Measurements from ENCODE around the gene ZNF576.
A peak's percentile ranks its signal among the peaks of the same experiment; 100 is the strongest.

The ZNF576 gene

DNA sequence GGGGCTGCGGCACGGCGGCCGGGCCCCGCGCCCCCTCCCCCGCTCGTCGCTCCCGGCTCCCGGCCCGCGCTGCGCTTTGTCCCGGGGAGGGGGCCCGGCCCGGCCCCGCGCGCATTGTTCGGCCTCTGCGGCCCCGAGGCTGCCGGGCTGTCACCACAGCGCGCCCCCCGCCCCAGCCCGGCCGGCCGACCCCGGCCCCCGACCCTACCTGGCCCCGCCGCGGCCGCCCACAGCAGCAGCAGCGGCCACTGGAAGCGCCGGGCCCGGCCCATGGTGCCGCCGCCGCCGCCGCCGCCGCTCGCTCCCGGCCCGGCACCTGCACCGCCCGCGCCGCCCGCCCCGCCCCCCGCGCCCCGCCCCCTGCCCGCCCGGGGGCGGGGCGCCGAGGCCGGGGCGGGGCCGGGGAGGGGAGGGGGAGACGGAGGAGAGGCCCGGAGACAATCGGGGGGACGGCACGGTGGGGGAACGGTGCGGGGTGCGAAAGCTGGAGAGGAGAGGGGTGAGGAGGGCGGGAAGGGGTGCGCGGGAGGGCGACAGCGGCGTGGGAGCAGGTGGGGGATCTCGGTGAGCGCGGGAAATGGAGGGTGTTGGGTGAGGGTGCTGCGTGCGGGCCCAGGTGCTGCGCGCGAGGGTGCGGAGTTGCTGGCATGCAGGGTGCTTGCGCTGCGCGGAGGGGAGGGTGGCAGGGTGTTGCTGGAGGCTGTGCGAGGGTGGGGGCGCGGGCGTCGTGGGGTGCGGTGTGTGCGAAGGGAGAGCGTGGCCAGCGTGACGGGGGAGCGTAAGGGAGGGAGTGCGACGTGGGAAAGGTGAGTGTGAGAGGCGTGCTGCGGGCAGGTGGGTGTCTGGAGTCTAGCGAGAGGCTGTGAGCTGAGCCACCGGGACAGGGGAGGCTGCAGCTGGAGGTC, 43.4 kb downstream of the ZNF576 start, which contains the start of gene CADM4:
Gene CADM4 (minus strand): TSS at position 332 of the 905 bp plus-strand sequence. CDS start 60 bp downstream, at position 272.
- TF ChIP-seq, protein P1, sequence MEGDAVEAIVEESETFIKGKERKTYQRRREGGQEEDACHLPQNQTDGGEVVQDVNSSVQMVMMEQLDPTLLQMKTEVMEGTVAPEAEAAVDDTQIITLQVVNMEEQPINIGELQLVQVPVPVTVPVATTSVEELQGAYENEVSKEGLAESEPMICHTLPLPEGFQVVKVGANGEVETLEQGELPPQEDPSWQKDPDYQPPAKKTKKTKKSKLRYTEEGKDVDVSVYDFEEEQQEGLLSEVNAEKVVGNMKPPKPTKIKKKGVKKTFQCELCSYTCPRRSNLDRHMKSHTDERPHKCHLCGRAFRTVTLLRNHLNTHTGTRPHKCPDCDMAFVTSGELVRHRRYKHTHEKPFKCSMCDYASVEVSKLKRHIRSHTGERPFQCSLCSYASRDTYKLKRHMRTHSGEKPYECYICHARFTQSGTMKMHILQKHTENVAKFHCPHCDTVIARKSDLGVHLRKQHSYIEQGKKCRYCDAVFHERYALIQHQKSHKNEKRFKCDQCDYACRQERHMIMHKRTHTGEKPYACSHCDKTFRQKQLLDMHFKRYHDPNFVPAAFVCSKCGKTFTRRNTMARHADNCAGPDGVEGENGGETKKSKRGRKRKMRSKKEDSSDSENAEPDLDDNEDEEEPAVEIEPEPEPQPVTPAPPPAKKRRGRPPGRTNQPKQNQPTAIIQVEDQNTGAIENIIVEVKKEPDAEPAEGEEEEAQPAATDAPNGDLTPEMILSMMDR (IDR thresholded peaks at IDR 0.05; ENCODE audit: low read depth, low read length), result no peak
- H3K27me3 ChIP-seq, result peaks cover 21% of the 10 kb centered on the region
- peak within 1 kb of the TSS; percentile 19; the same call in 1 of the 2 replicates for H3K4me3 ChIP-seq (ENCODE audit: low read depth, low read length)
- H3K4me1 ChIP-seq, result peaks cover 4% of the 10 kb centered on the region
- peak; percentile 36 for DNase-seq
- H3K36me3 ChIP-seq, result no peaks in the 10 kb centered on the region
- H3K9me3 ChIP-seq, result no peaks in the 10 kb centered on the region

DNA sequence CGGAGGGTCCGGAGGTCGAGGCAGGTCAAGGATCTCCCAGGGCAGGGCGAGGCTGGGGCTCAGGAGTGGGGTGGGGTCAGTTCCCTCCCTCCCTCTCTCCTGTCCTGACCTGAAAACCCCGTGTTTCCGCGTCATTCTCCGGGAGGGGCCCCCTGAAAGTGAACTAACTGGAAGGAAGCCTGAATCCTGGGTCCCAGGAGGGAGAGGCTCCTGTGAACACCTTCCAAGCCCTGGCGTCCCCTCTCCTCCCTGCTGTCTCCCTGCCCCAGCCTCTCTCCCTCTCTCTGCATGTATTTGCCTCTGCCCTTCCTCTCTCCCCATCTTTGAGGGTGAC, 44.0 kb downstream of the ZNF576 start:
- no peaks in the 10 kb centered on the region for H3K36me3 ChIP-seq
- H3K9me3 ChIP-seq, result no peaks in the 10 kb centered on the region
- TF ChIP-seq, protein P1 (IDR thresholded peaks at IDR 0.05; ENCODE audit: low read depth, low read length), result no peak
- no peak overlapping the region for H3K4me3 ChIP-seq (ENCODE audit: low read depth, low read length)
- peaks cover 21% of the 10 kb centered on the region for H3K27me3 ChIP-seq
- no peaks in the 10 kb centered on the region for H3K4me1 ChIP-seq
- no peak for DNase-seq

DNA sequence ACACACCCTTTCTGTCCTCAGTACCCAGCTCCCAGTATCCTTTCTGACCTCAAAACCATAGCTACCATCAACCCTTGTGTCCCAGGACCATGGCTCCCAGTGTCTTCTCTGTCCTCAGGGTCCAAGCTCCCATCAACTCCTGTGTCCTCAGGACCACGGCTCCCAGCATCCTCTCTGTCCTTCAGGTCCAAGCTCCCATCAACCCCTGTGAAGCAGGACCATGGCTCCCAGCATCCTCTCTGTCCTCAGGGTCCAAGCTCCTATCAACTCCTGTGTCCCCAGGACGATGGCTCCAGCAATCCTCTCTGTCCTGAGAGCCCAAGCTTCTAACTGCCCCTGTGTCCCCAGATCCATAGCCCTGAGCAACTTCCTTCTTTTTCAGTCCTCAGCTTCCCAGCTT, 44.9 kb downstream of the ZNF576 start:
- TF ChIP-seq, protein P1 (IDR thresholded peaks at IDR 0.05; ENCODE audit: low read depth, low read length), result no peak
- H3K4me1 ChIP-seq, result no peaks in the 10 kb centered on the region

DNA sequence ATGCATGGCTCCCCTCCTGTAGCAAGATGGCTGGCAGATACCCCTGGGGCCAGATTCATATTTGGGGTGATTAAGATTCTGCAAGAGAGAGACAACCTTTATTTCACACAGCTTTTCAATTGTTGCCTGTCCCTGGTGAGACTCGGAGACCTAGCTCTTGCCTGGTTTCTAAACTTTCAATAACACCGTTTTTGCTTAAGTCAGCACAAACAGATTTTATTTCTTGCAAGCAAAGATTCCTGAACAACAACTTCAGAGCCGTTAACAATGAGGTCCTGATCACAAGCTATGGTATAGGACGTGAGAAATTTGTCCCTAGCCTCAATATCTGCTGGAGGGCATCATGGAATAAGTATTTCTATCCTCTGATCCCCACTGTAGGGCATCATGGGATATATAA, 46.1 kb downstream of the ZNF576 start:
- Histone ChIP-seq H3K4me1 (no peaks in the 10 kb centered on the region), H3K27me3 (peaks cover 21% of the 10 kb centered on the region), H3K9me3 (no peaks in the 10 kb centered on the region), H3K4me3 (ENCODE audit: low read depth, low read length) (no peak overlapping the region), H3K36me3 (no peaks in the 10 kb centered on the region)
- TF ChIP-seq, protein P1 (IDR thresholded peaks at IDR 0.05; ENCODE audit: low read depth, low read length), result no peak
- DNase-seq, result no peak

More for the DNA sequence above, 44.9 kb downstream of the ZNF576 start:
- no peak for DNase-seq
- H3K27me3 ChIP-seq, result peaks cover 21% of the 10 kb centered on the region
- no peaks in the 10 kb centered on the region for H3K9me3 ChIP-seq
- H3K4me3 ChIP-seq (ENCODE audit: low read depth, low read length), result no peak overlapping the region
- no peaks in the 10 kb centered on the region for H3K36me3 ChIP-seq

DNA sequence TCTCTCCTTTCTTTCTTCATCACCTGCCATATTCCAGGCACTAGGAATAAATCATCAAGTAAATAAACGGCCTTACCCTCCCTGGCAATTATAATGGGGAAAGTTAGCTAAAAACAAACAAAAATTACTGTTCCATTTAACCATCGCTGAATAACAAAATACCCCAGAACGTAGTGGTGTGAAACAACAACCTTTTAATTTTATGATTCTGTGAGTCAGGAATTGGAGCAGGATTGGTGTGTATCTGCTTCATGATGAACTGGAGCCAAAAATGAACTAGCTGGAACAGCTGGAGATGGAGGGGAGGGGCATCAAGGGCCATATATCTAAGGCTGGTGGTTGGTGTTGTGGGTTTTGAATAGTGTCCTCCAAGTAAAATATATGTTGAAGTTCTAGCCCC, 46.9 kb downstream of the ZNF576 start:
- no peak overlapping the region for H3K4me3 ChIP-seq (ENCODE audit: low read depth, low read length)
- DNase-seq, result no peak
- no peaks in the 10 kb centered on the region for H3K4me1 ChIP-seq
- H3K36me3 ChIP-seq, result no peaks in the 10 kb centered on the region
- no peaks in the 10 kb centered on the region for H3K9me3 ChIP-seq
- H3K27me3 ChIP-seq, result peaks cover 18% of the 10 kb centered on the region
- TF ChIP-seq, protein P1 (IDR thresholded peaks at IDR 0.05; ENCODE audit: low read depth, low read length), result no peak

- H3K9me3 ChIP-seq, result no peaks in the 10 kb centered on the region
- H3K4me1 ChIP-seq, result no peaks in the 10 kb centered on the region
- TF ChIP-seq, protein P1 (IDR thresholded peaks at IDR 0.05; ENCODE audit: low read depth, low read length), result no peak
- no peak for DNase-seq
- no peaks in the 10 kb centered on the region for H3K36me3 ChIP-seq
- peaks cover 9% of the 10 kb centered on the region for H3K27me3 ChIP-seq
- no peak overlapping the region for H3K4me3 ChIP-seq (ENCODE audit: low read depth, low read length)
Observed at GRCh38 chr19:43644181-43644580, 47.8 kb downstream of the ZNF576 start.
